ENCODE data around the gene ANKRD63.

DNA sequence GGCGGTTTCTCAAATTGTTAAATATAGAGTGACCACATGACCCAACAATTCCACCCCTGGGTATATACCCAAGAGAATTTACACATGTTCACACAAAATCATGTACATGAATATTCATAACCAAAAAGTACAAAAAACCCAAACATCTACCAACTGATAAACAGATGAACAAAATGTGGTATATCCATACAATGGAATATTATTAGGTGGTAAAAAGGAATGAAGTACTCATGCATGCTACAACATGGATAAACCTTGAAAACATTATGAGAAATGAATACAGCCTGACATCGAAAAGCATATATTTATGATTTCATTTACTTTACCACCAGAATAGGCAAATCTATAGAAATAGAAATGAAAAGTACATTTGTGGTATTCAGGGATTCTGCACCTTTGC, 17.5 kb upstream of the ANKRD63 start:
- TF ChIP-seq, protein P1, sequence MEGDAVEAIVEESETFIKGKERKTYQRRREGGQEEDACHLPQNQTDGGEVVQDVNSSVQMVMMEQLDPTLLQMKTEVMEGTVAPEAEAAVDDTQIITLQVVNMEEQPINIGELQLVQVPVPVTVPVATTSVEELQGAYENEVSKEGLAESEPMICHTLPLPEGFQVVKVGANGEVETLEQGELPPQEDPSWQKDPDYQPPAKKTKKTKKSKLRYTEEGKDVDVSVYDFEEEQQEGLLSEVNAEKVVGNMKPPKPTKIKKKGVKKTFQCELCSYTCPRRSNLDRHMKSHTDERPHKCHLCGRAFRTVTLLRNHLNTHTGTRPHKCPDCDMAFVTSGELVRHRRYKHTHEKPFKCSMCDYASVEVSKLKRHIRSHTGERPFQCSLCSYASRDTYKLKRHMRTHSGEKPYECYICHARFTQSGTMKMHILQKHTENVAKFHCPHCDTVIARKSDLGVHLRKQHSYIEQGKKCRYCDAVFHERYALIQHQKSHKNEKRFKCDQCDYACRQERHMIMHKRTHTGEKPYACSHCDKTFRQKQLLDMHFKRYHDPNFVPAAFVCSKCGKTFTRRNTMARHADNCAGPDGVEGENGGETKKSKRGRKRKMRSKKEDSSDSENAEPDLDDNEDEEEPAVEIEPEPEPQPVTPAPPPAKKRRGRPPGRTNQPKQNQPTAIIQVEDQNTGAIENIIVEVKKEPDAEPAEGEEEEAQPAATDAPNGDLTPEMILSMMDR (conservative IDR thresholded peaks at IDR 0.05 in 1 of 2, IDR thresholded peaks at IDR 0.05 in 1 of 2; ENCODE audit: extremely low read depth in 1 of 2, insufficient read depth in 1 of 2, low read depth in 1 of 2, low read length in 2 of 2), result no peak
- no peak for TF ChIP-seq EZH2 (IDR thresholded peaks at IDR 0.05; ENCODE audit: borderline replicate concordance, low read length)
